ENCODE measurements around the gene TMTC1. TPM values are rescaled to one million over a fixed set of nuclear protein-coding genes. Genes with fewer than 3 reads are reported as not detected.

TMTC1 gene
- total and polyA plus RNA-seq, 10 donors = 3.4 to 210 (median 137) TPM

GRCh38 chr12:29486972-29487371, 296.8 kb downstream of the TMTC1 start:
- Histone ChIP-seq H3K9me3 (no peaks in the 10 kb centered on the region), H3K27ac (no peak overlapping the region), H3K4me3 (no peak overlapping the region), H3K4me1 (no peaks in the 10 kb centered on the region), H3K27me3 (replicated peaks in 1 of 7) (peaks cover 0 to 4% (median 0%) of the 10 kb centered on the region in 7 donors), H3K36me3 (peaks cover 0 to 66% (median 0%) of the 10 kb centered on the region in 6 donors)
- DNase-seq = no peak
- TF ChIP-seq POLR2A (IDR thresholded peaks at IDR 0.05) (no peak), POLR2AphosphoS5 (IDR thresholded peaks at IDR 0.05) (no peak), CTCF (IDR thresholded peaks at IDR 0.05 in 8 of 11, conservative IDR thresholded peaks at IDR 0.05 in 3 of 11) (no peak)
- intact Hi-C loops (cut with DNase I; ENCODE audit: low total_unique reads) = no loop called here
- 44 to 66% (median 48%) methylated on average over 2 of the region's 2 CpGs for WGBS, 5 donors

GRCh38 chr12:29463198-29463597, 320.5 kb downstream of the TMTC1 start:
- 40 to 58% (median 51%) methylated on average over 4 of the region's 4 CpGs for WGBS, 5 donors
- DNase-seq = no peak
- TF ChIP-seq POLR2AphosphoS5 (IDR thresholded peaks at IDR 0.05) = no peak
- no peak for TF ChIP-seq POLR2A (IDR thresholded peaks at IDR 0.05)
- TF ChIP-seq CTCF (IDR thresholded peaks at IDR 0.05 in 8 of 11, conservative IDR thresholded peaks at IDR 0.05 in 3 of 11) = no peak
- Histone ChIP-seq H3K36me3 (peaks cover 0 to 41% (median 4%) of the 10 kb centered on the region in 6 donors), H3K27ac (no peak overlapping the region), H3K4me1 (no peaks in the 10 kb centered on the region), H3K4me3 (no peak overlapping the region), H3K9me3 (peaks cover 0 to 1% (median 0%) of the 10 kb centered on the region in 8 donors), H3K27me3 (replicated peaks in 1 of 7) (no peaks in the 10 kb centered on the region)
- intact Hi-C loops (cut with DNase I; ENCODE audit: low total_unique reads) = no loop called here

GRCh38 chr12:29460082-29460481, 323.7 kb downstream of the TMTC1 start:
- 92 to 99% (median 95%) methylated on average over 2 of the region's 2 CpGs for WGBS, 5 donors
- H3K9me3 ChIP-seq = peaks cover 0 to 4% (median 0%) of the 10 kb centered on the region in 8 donors

GRCh38 chr12:29455087-29455486, 328.7 kb downstream of the TMTC1 start:
- H3K4me1 ChIP-seq = no peaks in the 10 kb centered on the region
- no peak for DNase-seq
- H3K4me3 ChIP-seq = no peak overlapping the region
- H3K27ac ChIP-seq = no peak overlapping the region
- no peaks in the 10 kb centered on the region for H3K27me3 ChIP-seq (replicated peaks in 1 of 7)
- WGBS, 5 donors = 73 to 94% (median 86%) methylated on average over 1 of the region's 1 CpG
- peaks cover 0 to 22% (median 0%) of the 10 kb centered on the region in 6 donors for H3K36me3 ChIP-seq
- intact Hi-C loops (cut with DNase I; ENCODE audit: low total_unique reads) = no loop called here
- no peak for TF ChIP-seq CTCF (IDR thresholded peaks at IDR 0.05 in 8 of 11, conservative IDR thresholded peaks at IDR 0.05 in 3 of 11)
- no peak for TF ChIP-seq POLR2A (IDR thresholded peaks at IDR 0.05)
- no peak for TF ChIP-seq POLR2AphosphoS5 (IDR thresholded peaks at IDR 0.05)
- peaks cover 0 to 4% (median 0%) of the 10 kb centered on the region in 8 donors for H3K9me3 ChIP-seq

More at GRCh38 chr12:29460082-29460481, 323.7 kb downstream of the TMTC1 start:
- Histone ChIP-seq H3K36me3 (peaks cover 0 to 38% (median 4%) of the 10 kb centered on the region in 6 donors), H3K27me3 (replicated peaks in 1 of 7) (no peaks in the 10 kb centered on the region), H3K4me3 (no peak overlapping the region), H3K4me1 (no peaks in the 10 kb centered on the region), H3K27ac (no peak overlapping the region)
- TF ChIP-seq CTCF (IDR thresholded peaks at IDR 0.05 in 8 of 11, conservative IDR thresholded peaks at IDR 0.05 in 3 of 11) (no peak), POLR2AphosphoS5 (IDR thresholded peaks at IDR 0.05) (no peak), POLR2A (IDR thresholded peaks at IDR 0.05) (no peak)
- intact Hi-C loops (cut with DNase I; ENCODE audit: low total_unique reads) = no loop called here
- no peak for DNase-seq

All from spleen (tissue), 11 donors.